Measurements from ENCODE around the gene PEBP1.

GRCh38 chr12:118122264-118122663 lies 13.7 kb upstream of the PEBP1 start:
- TF ChIP-seq, protein P1, sequence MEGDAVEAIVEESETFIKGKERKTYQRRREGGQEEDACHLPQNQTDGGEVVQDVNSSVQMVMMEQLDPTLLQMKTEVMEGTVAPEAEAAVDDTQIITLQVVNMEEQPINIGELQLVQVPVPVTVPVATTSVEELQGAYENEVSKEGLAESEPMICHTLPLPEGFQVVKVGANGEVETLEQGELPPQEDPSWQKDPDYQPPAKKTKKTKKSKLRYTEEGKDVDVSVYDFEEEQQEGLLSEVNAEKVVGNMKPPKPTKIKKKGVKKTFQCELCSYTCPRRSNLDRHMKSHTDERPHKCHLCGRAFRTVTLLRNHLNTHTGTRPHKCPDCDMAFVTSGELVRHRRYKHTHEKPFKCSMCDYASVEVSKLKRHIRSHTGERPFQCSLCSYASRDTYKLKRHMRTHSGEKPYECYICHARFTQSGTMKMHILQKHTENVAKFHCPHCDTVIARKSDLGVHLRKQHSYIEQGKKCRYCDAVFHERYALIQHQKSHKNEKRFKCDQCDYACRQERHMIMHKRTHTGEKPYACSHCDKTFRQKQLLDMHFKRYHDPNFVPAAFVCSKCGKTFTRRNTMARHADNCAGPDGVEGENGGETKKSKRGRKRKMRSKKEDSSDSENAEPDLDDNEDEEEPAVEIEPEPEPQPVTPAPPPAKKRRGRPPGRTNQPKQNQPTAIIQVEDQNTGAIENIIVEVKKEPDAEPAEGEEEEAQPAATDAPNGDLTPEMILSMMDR (IDR thresholded peaks at IDR 0.05): no peak
- no peak for TF ChIP-seq EP300 (IDR thresholded peaks at IDR 0.05; ENCODE audit: low read depth)
- TF ChIP-seq POLR2AphosphoS5 (IDR thresholded peaks at IDR 0.05): no peak
